T-helper 17 cell (primary cell): ENCODE measurements around the gene BPIFB4. TPM values are rescaled to one million over a fixed set of nuclear protein-coding genes. Genes with fewer than 3 reads are reported as not detected.

ENCODE experiments used
- ATAC-seq: fragments of 150-1000 bp; cut with Tn5 transposase; 2 replicates; pipeline ENCODE4 v1.10.0; 2021; ENCODE audit warnings: mild to moderate bottlenecking, moderate library complexity
- DNase-seq, 3 donors: peaks; one replicate each; pipeline versions ENCODE4 v3.0.0 to v3.0.0-alpha.2; 2020 to 2021
- H3K9me3 ChIP-seq: one replicate; pipeline ENCODE4 v1.7.0; 2013; ENCODE audit warnings: low read length, mild to moderate bottlenecking; ENCODE audit not compliant: control insufficient read depth, poor library complexity, severe bottlenecking
- H3K27ac Mint-ChIP-seq: one replicate; pipeline ENCODE4 v1.8.0; 2022; ENCODE audit warnings: mild to moderate bottlenecking, moderate library complexity, mixed read lengths
- H3K27me3 Mint-ChIP-seq: one replicate; pipeline ENCODE4 v1.8.0; 2022; ENCODE audit warnings: mixed read lengths
- H3K36me3 Mint-ChIP-seq: one replicate; pipeline ENCODE4 v1.8.0; 2022; ENCODE audit warnings: low read depth, mixed read lengths
- H3K4me1 Mint-ChIP-seq: one replicate; pipeline ENCODE4 v1.8.0; 2022; ENCODE audit warnings: mild to moderate bottlenecking, mixed read lengths
- H3K4me3 Mint-ChIP-seq: one replicate; pipeline ENCODE4 v1.8.0; 2022; ENCODE audit warnings: mild to moderate bottlenecking, moderate library complexity, mixed read lengths
- total RNA-seq, 4 donors: library from RNA in 2 of 4; stranded (reverse) in 2 of 4; gene quantifications; one replicate each; pipeline ENCODE4 v1.2.3 and lab custom pipeline; 2022 to 2026

The BPIFB4 gene
- total RNA-seq, 2 donors from 2014 or later = not detected

GRCh38 chr20:33154252-33154651, 74.8 kb downstream of the BPIFB4 start:
- DNase-seq (no peak), ATAC-seq (no peak)
- no peaks in the 10 kb centered on the region for H3K9me3 ChIP-seq
- no peaks in the 10 kb centered on the region for H3K4me1 Mint-ChIP-seq
- H3K27ac Mint-ChIP-seq = no peak overlapping the region
- peaks cover 57% of the 10 kb centered on the region for H3K27me3 Mint-ChIP-seq
- H3K36me3 Mint-ChIP-seq = no peaks in the 10 kb centered on the region
- no peak overlapping the region for H3K4me3 Mint-ChIP-seq

GRCh38 chr20:33158637-33159385, 79.4 kb downstream of the BPIFB4 start:
- ATAC-seq (no peak), DNase-seq (no peak)
- Mint-ChIP-seq H3K36me3 (no peaks in the 10 kb centered on the region), H3K27ac (no peak overlapping the region), H3K27me3 (peaks cover 32% of the 10 kb centered on the region), H3K4me1 (no peaks in the 10 kb centered on the region), H3K4me3 (no peak overlapping the region)
- no peaks in the 10 kb centered on the region for H3K9me3 ChIP-seq

- no peaks in the 10 kb centered on the region for H3K9me3 ChIP-seq
- Mint-ChIP-seq H3K36me3 (no peaks in the 10 kb centered on the region), H3K4me3 (no peak overlapping the region), H3K4me1 (no peaks in the 10 kb centered on the region), H3K27ac (no peak overlapping the region), H3K27me3 (peaks cover 28% of the 10 kb centered on the region)
- DNase-seq (no peak), ATAC-seq (no peak)
These were observed 80.3 kb downstream of the BPIFB4 start for GRCh38 chr20:33159713-33160112.

- ATAC-seq = no peak
- H3K27me3 Mint-ChIP-seq = peaks cover 32% of the 10 kb centered on the region
- H3K27ac Mint-ChIP-seq = no peak overlapping the region
- no peak overlapping the region for H3K4me3 Mint-ChIP-seq
- no peak for DNase-seq
- no peaks in the 10 kb centered on the region for H3K9me3 ChIP-seq
- H3K36me3 Mint-ChIP-seq = no peaks in the 10 kb centered on the region
- H3K4me1 Mint-ChIP-seq = no peaks in the 10 kb centered on the region
These were observed 81.2 kb downstream of the BPIFB4 start for GRCh38 chr20:33160681-33161080.

Other genes starting within 250 kb of the BPIFB4 start
- gene EFCAB8, start 220.7 kb upstream of the BPIFB4 start, total RNA-seq = 1 to 10 TPM in 1 of 2 donors, under 1 TPM in 1; 0.32 to 1.8 TPM
- not detected for gene SUN5, start 75.2 kb upstream of the BPIFB4 start, total RNA-seq
- gene BPIFB2, start 71.9 kb upstream of the BPIFB4 start, total RNA-seq = not detected
- gene BPIFB6, start 48.0 kb upstream of the BPIFB4 start, total RNA-seq = not detected
- gene BPIFB3, start 25.7 kb upstream of the BPIFB4 start, total RNA-seq = not detected
- gene BPIFA2, start 88.5 kb downstream of the BPIFB4 start, total RNA-seq = not detected
- gene BPIFA3, start 137.7 kb downstream of the BPIFB4 start, total RNA-seq = not detected
- gene BPIFA1, start 156.4 kb downstream of the BPIFB4 start, total RNA-seq = not detected
- gene BPIFB1, start 203.6 kb downstream of the BPIFB4 start, total RNA-seq = not detected